Transverse colon (tissue), 4 donors: ENCODE measurements around the gene VPS35L.

ENCODE experiments used
- EP300 ChIP-seq: sonication (generic); formaldehyde crosslinking; IDR thresholded peaks from one replicate; pipeline ENCODE4 v1.6.1; 2017; ENCODE audit warnings: antibody characterized with exemption, low read depth
- POLR2A ChIP-seq: fragments of 450-650 bp; IDR thresholded peaks from one replicate; pipeline ENCODE4 v1.6.1; 2016; ENCODE audit warnings: antibody characterized with exemption, mild to moderate bottlenecking, moderate library complexity
- POLR2AphosphoS5 ChIP-seq, 3 donors: sonication (generic); formaldehyde crosslinking; IDR thresholded peaks; one replicate each; pipeline ENCODE4 v1.6.1; 2016; ENCODE audit warnings: antibody characterized with exemption in 3 of 3
- TF ChIP-seq, protein P1 (sequence below), 5 experiments: fragments of 200-600 bp in 3 of 5; fragments of 450-650 bp in 2 of 5; sonication (generic) in 3 of 5; IDR thresholded peaks; 1 replicate in 2 of 5; 2 replicates in 3 of 5; pipeline ENCODE4 v1.5.1; 2016 to 2017; ENCODE audit warnings: antibody characterized with exemption in 5 of 5, inconsistent platforms in 3 of 5, mild to moderate bottlenecking in 2 of 5, moderate library complexity in 1 of 5

DNA sequence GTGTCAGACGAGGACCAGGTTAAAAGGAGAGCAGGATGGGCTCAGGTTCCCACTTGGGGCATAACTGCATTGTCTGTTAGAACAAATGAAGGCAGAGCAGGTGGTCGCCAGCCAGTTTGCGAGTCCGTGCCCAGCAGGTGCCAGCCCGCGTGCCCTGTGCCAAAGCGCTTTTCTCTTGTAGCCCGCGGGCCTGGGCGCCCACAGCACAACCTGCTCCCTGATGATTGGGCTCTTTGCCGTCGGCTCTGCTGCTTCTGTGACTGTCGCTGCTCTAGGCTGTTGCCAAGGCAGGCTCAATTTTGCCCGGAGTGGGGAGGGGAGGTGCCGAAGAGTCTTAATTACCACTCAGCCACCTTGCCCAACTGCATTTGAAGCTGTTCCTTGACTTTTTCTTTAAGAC lies 141.5 kb downstream of the VPS35L start:
- TF ChIP-seq, protein P1, sequence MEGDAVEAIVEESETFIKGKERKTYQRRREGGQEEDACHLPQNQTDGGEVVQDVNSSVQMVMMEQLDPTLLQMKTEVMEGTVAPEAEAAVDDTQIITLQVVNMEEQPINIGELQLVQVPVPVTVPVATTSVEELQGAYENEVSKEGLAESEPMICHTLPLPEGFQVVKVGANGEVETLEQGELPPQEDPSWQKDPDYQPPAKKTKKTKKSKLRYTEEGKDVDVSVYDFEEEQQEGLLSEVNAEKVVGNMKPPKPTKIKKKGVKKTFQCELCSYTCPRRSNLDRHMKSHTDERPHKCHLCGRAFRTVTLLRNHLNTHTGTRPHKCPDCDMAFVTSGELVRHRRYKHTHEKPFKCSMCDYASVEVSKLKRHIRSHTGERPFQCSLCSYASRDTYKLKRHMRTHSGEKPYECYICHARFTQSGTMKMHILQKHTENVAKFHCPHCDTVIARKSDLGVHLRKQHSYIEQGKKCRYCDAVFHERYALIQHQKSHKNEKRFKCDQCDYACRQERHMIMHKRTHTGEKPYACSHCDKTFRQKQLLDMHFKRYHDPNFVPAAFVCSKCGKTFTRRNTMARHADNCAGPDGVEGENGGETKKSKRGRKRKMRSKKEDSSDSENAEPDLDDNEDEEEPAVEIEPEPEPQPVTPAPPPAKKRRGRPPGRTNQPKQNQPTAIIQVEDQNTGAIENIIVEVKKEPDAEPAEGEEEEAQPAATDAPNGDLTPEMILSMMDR (IDR thresholded peaks at IDR 0.05): no peak
- TF ChIP-seq POLR2A (no peak), POLR2AphosphoS5 (IDR thresholded peaks at IDR 0.05) (no peak), EP300 (no peak)
